HG03175 (cell line): Measurements from ENCODE around the gene ZNF778.

Source experiments
- ATAC-seq: cut with Tn5 transposase; IDR thresholded peaks from one replicate; pipeline ENCODE4 v1.9.1; 2021; ENCODE audit warnings: mild to moderate bottlenecking, moderate library complexity; ENCODE audit not compliant: unreplicated experiment

Gene ZNF778

DNA sequence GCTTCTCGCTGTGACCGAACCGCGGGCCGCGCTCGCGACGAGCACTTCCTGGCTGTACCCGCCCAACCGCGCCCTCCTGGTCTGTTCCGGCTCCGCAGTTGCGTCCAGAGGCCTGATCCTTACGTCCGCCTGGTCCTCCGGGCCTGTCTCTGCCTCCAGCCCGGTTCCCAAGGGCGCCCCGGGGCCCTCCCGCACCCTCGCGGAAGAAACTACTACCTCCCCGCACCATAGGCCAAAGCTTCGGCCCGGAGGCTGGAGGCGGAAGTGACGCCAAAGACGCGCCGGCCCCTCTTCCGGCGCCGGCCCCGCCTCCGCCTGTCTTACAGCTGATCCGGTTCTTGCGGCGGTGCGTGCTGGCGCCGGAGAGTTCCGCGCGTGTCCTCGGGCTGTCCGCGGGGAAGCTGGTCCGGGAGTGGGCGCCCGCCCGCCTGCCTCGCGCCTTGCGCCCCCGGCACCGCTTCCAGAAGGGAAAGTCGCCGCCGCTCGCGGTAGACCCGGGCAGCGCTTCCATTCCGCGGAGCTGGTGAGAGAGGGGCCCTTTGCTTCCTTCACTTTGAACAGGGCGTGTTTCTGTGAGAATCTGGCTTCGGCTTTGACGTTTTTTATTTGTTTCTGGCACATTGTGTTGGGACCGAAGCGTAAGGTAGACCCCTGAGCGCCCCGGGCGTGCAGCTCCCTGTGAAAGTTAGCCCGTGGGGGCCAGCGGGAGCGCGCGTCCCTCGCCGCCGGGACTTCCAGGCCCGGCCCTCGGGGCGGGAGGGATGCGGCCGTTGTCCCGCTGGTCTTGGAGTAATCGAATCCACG, at the start of gene ZNF778:
TSS of gene ZNF778 (plus strand) at position 316 of the 804 bp plus-strand sequence. CDS start 3,425 bp downstream, outside the sequence.
- ATAC-seq, result peak; percentile 85

DNA sequence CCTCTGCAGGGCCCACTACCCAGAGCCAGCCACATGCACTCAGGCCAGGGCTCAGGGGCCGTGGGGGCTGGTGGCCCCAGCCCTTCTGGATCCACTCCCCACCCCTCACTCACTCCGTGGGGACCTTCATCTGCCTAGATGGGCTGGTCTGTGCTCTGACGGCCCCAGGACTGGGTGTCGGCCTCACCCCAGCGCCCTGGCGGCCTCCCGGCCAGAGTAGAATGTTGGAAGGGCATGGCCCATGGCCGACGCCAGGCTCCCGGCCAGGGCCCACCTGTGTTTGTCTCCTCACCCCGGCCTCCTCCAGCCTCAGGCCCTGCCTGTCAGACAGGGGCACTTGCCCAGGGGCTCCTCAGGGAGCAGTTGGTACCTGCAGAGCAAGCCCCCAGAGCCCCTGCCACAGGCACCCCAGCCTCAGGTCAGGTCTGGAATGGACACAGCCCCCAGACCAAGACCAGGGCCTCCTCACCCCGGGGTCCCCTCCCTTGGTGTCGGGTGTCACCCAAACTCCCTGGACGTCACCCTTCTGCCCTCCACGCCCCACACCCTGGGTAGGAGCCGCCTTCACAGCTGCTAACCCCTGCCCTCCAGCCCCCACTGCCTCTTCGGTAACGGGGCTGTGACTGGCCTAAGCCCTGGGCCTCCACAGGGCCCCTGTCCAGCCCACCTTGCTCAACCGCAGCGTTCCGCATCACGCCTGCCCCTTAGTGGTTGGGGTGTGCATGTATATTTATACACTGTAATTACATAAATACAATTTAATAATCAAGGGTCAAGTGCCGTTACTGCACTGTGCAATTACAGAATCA, 48.9 kb upstream of the ZNF778 start:
- ATAC-seq, result no peak

DNA sequence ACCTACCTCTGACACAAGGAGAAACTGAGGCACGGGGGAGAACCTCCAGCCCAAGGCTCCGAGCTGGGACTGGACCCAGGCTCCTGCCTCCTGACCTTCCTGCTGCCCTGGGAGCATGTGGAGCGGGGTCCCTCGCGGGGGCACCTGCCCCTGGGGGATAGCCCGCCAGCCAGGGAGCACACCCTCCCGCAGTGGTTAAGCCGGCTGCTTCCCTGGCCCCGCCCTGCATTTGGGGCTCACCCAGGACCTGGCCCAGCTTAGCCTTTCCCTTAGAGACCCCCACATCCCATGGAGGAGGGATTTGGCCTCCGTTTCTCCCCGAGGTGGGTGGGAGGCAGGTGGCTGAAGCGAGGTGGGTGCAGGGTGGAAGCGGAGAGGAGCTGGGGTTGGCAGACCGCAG, 47.7 kb upstream of the ZNF778 start:
- ATAC-seq, result no peak

DNA sequence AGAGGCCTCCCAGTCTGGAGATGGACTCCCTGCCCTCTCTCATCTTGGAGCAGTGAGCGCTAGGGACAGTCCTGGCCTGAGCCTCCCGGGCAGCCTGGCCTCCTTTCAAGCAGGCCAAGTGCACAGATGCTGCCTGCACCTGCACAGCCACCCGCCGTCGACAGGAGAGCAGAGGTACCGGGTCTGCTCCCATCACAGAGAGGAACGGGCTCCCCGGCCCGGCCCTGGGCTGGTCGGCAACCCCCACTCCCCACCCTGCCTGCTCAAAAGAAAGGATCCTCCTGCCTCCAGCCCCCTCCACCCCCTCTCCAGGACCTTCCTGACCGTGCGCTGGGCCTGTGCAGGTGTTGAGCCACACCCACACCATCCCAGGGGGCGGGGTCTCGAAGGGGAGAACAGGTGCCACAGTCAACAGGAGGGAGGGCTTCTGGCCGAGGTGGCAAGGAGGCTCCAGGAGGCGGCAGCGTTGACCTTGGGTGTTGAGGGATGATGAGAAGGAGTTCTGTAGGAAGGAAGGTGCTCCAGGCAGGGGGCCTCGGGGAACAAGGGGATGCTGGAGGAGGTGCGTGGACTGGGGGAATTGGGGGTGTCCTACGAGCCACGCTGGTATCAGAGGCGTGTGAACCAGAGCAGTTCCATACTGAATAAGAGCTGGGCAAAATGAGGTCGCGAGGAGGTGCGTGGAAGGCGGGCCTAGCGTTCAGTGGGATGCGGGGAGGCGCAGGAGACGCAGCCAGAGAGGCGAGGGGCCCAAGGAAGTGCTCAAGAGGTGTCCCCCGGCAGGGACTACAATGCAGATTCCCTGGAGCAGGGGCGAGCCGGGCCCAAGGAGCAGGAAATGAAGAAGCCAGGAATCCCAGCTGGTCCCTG, 46.9 kb upstream of the ZNF778 start:
- ATAC-seq, result peak; percentile 2

DNA sequence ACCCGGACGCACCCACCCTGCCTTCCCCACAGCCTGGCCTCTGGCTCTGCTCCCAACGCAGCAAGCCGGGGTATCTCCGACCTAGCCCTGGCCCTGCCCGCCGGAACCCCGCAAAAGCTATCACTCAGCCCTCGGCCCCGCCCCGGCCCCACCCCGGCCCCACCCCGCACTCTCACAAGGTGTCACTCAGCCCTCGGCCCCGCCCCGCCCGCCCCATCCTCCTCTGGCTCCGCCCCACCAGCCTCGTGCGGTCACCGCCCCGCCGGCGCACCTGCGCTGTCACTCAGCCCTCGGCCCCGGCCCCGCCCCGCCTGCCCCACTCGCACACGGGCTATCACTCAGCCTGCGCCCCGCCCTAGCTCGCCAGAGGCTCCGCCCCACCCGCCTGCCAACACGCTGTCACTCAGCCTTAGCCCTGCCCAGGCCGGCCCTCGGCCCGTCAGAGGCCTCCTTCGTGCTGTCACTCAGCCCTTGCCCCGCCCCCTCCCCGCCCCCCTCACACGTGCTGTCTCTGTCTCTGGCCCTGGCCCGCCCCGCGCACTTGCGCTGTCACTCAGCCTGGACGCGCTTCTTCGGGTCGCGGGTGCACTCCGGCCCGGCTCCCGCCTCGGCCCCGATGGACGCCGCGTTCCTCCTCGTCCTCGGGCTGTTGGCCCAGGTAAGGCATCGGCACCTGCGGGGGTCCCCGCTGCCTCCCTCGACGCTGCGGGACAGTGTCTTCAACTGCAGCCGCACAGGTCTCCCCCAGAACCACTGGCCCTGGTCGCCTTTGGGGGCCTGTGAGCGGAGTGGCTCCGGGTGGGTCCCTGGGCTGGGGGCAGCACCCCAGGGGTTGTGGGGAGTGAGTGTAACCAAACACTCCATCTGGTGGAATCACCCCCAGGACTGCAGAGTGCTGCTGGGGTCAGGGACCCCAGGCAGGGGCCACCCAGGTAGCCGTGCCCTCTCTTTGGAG, 46.0 kb upstream of the ZNF778 start, which contains the start of gene CDH15:
TSS of gene CDH15 (plus strand) at position 533 of the 955 bp plus-strand sequence. CDS start at position 617, 84 bp downstream.
- peak; percentile 73 for ATAC-seq

DNA sequence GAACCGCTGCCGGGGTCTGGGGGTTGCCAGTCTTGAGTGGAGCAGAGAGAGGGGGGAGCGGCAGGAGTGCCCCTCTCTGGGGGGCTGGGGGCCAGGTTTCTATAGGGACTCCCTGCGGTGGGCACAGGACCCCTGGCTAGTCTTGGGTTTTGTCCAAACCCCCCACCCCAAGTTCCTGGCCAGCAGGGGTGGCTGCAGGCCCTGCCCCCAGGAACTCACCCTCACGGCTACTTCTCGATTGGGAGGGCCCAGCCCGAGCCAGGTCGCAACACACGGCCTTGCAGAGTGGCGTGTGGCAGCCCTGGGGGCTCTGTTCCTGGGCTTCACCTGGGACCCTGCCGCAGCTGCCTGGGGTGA, 45.4 kb upstream of the ZNF778 start:
- ATAC-seq, result no peak

DNA sequence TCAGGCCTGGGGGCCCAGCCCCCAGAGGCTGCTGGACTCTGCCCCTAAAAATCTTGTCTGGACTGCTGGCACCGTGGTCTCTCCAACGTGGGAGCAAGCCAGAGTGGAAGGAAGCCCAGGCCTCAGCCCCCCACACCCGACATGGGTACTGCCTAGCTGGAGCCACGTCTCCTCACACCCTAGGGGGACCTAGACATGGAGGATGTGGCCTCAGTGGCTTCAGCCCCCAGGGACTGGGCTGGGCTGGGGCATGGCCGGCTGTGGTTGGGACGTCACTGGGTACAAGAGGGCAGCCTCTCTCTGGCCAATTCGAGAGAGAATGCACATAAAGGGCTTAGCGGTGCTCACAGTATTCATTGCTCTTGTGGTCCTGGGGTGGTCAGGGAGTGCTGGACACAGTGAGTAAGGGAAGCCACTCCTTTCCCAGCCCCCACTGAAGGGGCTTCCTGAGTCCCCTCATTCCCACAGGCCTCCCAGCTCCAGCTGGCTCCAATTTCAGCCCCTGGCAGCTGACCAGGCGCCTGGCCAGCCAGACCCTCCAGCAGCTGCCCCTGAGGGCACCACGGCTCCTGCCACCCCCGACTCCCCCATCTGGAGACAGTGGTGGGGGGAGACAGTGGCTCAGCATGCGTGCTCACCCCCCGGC, 44.9 kb upstream of the ZNF778 start:
- no peak for ATAC-seq

DNA sequence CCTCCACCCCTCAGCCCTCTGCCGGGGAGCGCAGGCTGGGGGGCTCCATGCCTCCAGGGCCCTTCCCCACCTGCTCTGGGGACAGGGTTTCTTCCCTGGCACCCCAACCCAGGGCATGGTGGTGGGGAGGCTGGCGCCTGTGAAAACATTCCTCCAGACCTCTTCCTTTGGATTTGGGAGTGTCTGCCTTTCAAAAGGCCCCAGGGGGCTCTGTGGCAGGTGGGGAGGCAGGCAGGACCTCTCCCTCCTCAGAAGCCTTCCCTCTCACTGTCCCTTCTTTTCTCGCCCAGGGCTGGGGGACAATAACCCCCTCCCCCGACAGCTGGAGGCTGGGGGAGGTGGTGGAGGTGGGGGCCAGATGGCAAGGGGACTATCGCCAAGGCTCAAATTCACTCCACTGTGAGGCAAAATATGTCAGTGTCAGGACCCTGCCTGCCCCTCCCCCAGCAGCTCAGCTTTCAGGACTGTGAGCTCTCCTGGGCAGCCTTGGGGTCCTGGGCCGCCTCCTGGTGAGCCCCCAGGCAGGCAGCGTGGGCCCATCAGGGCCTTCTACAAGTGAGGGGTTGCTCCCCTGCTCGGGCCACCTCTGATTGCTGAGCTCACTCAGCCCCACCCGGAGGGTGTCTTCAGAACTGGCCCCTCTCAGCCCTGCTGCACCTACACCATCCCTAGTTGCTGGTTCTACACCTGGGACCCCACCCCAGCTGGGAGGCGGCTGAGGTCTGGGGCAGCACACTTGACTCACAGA, 44.2 kb upstream of the ZNF778 start:
- ATAC-seq, result no peak

DNA sequence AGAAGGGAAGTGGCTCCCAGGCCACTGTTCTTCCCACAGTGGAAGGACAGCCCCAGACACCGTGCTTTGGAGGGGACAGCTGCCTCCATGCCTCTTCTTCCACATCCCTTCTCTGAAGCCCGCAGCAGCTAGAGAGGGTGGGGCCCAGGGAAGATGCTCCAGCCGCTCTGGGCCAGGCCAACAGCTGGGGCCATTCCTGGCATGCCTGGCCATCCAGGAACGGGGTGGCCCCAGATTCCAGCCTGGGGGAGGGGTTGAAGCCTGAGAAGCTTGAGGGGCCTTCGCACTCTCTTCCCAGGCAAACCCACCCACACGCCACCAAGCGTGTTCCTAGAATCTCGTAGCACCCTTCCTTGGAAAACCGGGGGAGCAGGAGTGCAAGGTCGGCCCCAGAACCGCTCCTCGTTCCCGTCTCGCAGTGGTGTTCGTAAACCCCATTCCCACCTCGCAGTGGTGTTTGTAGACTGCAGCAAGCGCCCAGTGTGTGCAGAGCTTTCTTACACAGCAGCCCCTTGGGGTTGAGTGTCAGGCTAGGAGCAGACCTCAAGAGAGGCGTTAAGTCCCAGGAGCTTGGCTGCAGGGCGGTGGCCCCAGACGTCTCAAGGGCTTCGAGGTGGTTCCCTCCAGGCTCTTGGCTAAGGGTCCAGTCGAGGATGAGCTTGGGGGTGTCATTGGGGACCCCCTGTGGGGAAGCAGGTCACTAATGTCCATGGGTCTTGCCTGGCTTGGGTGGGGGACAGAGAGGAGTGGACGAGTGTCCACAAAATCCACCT, 43.3 kb upstream of the ZNF778 start:
- ATAC-seq, result no peak

DNA sequence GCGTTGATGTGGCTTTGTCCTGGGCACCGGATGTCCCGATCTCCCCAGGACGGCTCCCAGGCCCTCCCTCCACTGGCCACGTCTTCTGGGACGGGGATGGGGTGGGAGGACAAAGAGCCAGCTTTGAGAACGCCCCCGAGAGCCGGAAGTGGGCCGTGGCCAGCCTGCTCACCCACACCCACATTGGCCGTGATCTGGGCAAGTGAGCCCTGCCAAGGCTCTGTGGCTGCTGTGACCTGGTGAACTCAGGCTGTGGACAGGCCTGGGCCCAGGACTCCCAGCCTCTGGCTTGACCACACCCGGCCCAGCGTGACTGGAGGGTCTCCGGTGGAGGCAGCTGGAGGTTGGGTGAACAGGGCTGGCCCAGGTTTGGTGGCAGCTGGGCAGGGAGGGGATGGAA, 42.6 kb upstream of the ZNF778 start:
- ATAC-seq, result no peak

DNA sequence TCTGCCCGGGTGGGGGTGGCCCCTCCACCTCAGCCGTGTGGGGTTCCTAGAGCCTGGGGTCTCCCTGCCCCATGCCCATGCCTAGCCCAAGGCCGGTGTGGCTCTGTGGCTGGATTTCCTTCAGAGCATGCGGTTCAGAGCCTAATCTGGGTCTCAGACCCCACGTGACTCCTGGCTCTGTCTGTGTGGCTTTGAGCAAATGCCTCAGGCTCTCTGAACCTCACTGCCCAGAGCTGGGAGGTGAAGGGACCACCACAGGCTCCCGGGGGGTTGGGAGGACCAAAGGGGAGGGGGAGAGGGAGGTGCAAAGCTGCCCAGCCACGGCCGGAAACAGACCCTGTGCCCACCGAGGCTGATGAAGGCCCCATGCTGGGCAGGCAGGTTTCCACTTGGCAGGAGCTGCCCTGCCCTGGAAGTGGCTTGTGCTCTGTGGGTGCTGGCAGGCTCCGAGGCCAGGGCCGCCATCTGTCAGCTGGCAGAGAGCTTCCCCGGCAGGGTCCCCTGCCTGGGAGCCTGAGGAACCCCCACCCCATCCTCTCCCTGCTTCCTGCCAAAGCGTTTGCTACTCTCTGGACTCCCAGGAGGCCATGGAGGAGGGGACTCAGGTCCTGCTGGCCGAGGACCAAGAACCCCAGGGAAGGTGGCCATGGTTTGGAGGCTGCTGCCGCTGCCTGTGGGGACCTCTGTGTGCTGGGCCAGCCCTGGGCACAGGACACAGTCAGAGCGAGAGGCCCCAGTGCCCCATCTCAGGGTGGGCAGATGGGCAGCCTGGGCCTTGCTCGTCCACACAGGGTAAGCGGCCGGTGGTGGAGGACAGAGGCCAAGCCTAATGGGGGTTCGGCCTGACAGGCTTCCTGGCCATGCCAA, 42.0 kb upstream of the ZNF778 start:
- ATAC-seq, result no peak

DNA sequence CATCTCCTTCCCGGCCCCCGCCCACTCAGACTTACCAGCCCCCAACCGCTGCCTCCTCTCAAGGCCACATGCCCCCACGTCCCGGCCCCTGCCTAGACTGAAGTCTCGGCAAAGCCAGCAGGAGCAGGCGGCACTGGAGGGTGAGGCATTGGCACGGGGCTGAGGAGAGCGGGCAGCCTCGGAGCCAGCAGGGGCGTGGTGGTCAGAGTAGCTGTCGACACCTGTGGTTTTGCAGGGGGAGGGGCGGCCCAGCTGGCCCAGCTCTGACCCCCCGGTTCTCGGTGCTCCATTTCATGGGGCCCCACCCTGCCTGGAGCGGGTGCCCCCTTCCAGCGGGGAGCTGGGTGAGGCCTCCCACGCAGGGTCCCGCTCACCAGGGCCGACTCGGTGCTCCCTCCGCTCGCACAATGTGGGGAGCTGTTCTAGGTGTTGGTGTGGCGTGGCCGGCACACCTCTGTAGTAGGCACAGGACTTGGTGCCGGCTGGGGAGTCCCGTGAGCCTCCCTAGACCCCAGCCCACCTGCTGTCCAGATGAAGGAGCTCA, 41.3 kb upstream of the ZNF778 start:
- ATAC-seq, result no peak

DNA sequence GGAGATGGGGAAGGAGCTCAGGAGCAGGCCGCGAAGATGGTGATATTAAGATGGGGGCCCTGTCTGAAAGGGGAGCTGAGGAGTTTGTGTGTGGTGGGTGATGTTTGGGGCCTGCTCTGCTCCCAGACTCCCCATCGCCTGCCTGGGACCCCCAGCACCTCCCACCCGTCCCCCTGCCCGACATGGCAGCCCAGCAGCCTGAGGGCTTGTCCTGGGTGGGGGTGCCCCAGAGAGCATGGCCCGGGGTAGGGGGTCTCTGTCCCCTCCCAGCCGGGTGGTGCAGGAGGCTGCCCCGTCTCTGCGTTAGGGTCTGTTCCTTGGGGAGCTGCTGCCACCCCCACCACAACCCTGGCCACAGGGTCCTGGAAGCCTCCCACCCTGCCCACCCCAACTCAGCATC, 40.8 kb upstream of the ZNF778 start:
- no peak for ATAC-seq

DNA sequence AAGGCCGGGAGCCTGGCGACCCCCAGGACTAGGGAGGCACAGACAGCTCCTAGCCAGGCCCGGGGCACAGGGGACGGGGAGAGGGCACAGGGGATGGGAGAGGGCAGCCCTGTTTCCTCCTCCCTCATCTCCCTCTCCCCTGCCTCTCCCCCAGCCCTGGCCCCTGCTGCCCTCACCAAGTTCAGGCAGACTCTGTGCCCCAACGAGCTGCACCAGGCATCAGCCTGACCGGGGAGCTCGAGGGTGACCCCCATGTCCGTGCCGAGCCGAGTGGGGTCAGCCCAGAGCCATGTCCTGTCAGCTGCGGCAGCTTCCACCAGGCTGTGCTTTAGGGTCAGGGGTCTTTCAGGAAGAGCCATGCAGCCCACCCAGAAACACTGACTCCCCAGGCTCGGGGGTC, 40.0 kb upstream of the ZNF778 start:
- no peak for ATAC-seq

DNA sequence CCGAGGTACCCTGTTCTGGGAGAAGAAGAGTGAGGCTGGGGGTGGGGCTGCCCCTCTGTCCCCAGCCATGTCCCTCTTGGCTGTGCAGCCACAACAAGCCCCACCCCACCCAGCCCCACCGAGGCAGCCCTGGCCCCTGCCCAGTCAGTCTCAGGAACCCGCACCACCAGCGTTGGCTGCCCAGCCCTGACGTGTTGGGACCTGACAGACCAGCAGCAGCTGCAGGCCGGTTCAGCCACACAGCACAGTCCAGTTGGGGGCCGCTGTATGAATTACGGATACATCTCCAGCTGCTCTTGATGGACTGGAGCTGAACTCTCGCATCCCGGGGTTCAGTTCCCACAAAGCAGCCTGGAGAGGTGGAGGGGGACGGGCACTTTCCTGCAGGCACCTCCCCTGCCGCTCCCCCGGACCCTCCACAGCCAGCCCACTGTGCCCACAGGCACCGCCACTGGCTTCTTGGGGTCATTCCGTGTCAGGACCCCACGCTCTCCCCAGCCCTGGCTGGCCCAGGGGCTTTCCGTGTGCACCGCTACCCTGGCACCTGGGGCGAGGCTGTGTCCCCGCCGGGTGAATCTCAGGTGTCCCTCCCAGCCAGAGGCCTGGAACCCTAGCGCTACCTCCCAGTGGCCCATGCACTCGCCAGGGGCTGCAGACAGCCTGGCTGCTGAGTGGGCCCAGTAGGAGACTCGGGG, 38.9 kb upstream of the ZNF778 start:
- ATAC-seq, result no peak

DNA sequence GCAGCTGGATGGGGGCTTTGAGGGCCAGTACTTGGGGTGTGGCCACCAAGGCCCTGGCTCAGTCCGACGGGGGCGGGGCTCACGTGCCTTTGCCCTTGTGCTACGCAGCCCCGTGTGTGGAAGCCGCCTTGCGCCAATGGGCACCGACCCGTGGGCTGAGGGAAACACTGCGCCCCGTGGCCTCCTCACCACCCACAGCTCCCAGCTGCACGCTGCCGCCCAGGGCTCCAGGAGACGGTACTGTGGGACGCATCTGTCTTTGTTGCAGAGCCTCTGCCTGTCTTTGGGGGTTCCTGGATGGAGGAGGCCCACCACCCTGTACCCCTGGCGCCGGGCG, 38.4 kb upstream of the ZNF778 start:
- ATAC-seq, result no peak
